Measurements from ENCODE around the gene PIR. TPM values are rescaled to one million over a fixed set of nuclear protein-coding genes. Genes with fewer than 3 reads are reported as not detected.
A peak's percentile ranks its signal among the peaks of the same experiment; 100 is the strongest.

The PIR gene
- total RNA-seq, 4 donors from 2014 or later = 4.4 to 24.4 (median 14.7) TPM

GRCh38 chrX:15349046-15349445 lies 144.1 kb downstream of the PIR start:
- Histone ChIP-seq H3K36me3 (no peaks in the 10 kb centered on the region), H3K4me3 (no peak overlapping the region), H3K9me3 (no peaks in the 10 kb centered on the region), H3K27me3 (no peaks in the 10 kb centered on the region), H3K27ac (no peak overlapping the region), H3K4me1 (no peaks in the 10 kb centered on the region)
- TF ChIP-seq POLR2AphosphoS5 (IDR thresholded peaks at IDR 0.05) (no peak), CTCF (IDR thresholded peaks at IDR 0.05) (peak; percentile 23 to 55), EP300 (IDR thresholded peaks at IDR 0.05) (no peak)
- WGBS = 26% methylated on average over 2 of the region's 2 CpGs
- no peak for DNase-seq (ENCODE audit: low spot score in 2 of 2)

- TF ChIP-seq EP300 (IDR thresholded peaks at IDR 0.05) = no peak
- no peak for TF ChIP-seq CTCF (IDR thresholded peaks at IDR 0.05)
- TF ChIP-seq POLR2AphosphoS5 (IDR thresholded peaks at IDR 0.05) = no peak
- no peak for TF ChIP-seq POLR2A (IDR thresholded peaks at IDR 0.05)
- WGBS = 69% methylated on average over 3 of the region's 3 CpGs
- H3K4me3 ChIP-seq = no peak overlapping the region
- no peaks in the 10 kb centered on the region for H3K9me3 ChIP-seq
- no peaks in the 10 kb centered on the region for H3K27me3 ChIP-seq
- H3K27ac ChIP-seq = no peak overlapping the region
- H3K36me3 ChIP-seq = no peaks in the 10 kb centered on the region
- no peaks in the 10 kb centered on the region for H3K4me1 ChIP-seq
- no peak for DNase-seq (ENCODE audit: low spot score in 2 of 2)
Measured at GRCh38 chrX:15345976-15346375, 147.2 kb downstream of the PIR start.

- Histone ChIP-seq H3K4me3 (no peak overlapping the region), H3K9me3 (no peaks in the 10 kb centered on the region), H3K4me1 (no peaks in the 10 kb centered on the region), H3K27ac (no peak overlapping the region), H3K27me3 (no peaks in the 10 kb centered on the region), H3K36me3 (no peaks in the 10 kb centered on the region)
- DNase-seq (ENCODE audit: low spot score in 2 of 2) = no peak
- TF ChIP-seq EP300 (IDR thresholded peaks at IDR 0.05) (no peak), POLR2A (IDR thresholded peaks at IDR 0.05) (no peak), POLR2AphosphoS5 (IDR thresholded peaks at IDR 0.05) (no peak), CTCF (IDR thresholded peaks at IDR 0.05) (no peak)
Measured at GRCh38 chrX:15344106-15344505, 149.0 kb downstream of the PIR start.

GRCh38 chrX:15343075-15343476 lies 150.1 kb downstream of the PIR start:
- 62% methylated on average over 5 of the region's 5 CpGs for WGBS
- no peaks in the 10 kb centered on the region for H3K9me3 ChIP-seq
- no peak overlapping the region for H3K4me3 ChIP-seq
- H3K27ac ChIP-seq = no peak overlapping the region
- no peaks in the 10 kb centered on the region for H3K36me3 ChIP-seq
- DNase-seq (ENCODE audit: low spot score in 2 of 2) = no peak
- no peaks in the 10 kb centered on the region for H3K4me1 ChIP-seq
- TF ChIP-seq CTCF (IDR thresholded peaks at IDR 0.05) (no peak), POLR2AphosphoS5 (IDR thresholded peaks at IDR 0.05) (no peak), EP300 (IDR thresholded peaks at IDR 0.05) (no peak), POLR2A (IDR thresholded peaks at IDR 0.05) (no peak)
- H3K27me3 ChIP-seq = no peaks in the 10 kb centered on the region

- Histone ChIP-seq H3K27me3 (no peaks in the 10 kb centered on the region), H3K36me3 (no peaks in the 10 kb centered on the region), H3K4me1 (peaks cover 5% of the 10 kb centered on the region), H3K4me3 (no peak overlapping the region), H3K27ac (no peak overlapping the region), H3K9me3 (no peaks in the 10 kb centered on the region)
- DNase-seq (ENCODE audit: low spot score in 2 of 2) = no peak
- 90% methylated on average over 2 of the region's 2 CpGs for WGBS
- TF ChIP-seq POLR2A (IDR thresholded peaks at IDR 0.05) = no peak
- TF ChIP-seq CTCF (IDR thresholded peaks at IDR 0.05) = no peak
- TF ChIP-seq EP300 (IDR thresholded peaks at IDR 0.05) = no peak
- no peak for TF ChIP-seq POLR2AphosphoS5 (IDR thresholded peaks at IDR 0.05)
Measured at GRCh38 chrX:15340867-15341266, 152.3 kb downstream of the PIR start.
